ENCODE results near the gene TNNI3. TPM values are rescaled to one million over a fixed set of nuclear protein-coding genes. Genes with fewer than 3 reads are reported as not detected.

The TNNI3 gene
- total RNA-seq, 1 donor from 2014 or later: 0.41 TPM

GRCh38 chr19:55149078-55150003, 8.2 kb downstream of the TNNI3 start, which contains the start of gene TNNT1:
TSS of gene TNNT1 (minus strand) at chr19:55149206. CDS start at chr19:55147157, 2,049 bp downstream.
- DNase-seq (ENCODE audit: low spot score in 2 of 2): no peak
- no peak for FAIRE-seq

GRCh38 chr19:55147545-55148251, 9.8 kb downstream of the TNNI3 start:
- DNase-seq (ENCODE audit: low spot score in 2 of 2) (no peak), FAIRE-seq (no peak)

- no peak for DNase-seq (ENCODE audit: low spot score in 2 of 2)
- FAIRE-seq: no peak
Observed at GRCh38 chr19:55146705-55147273, 10.7 kb downstream of the TNNI3 start.

GRCh38 chr19:55146078-55146704, 11.3 kb downstream of the TNNI3 start:
- DNase-seq (ENCODE audit: low spot score in 2 of 2) (no peak), FAIRE-seq (no peak)

GRCh38 chr19:55145232-55145631, 12.3 kb downstream of the TNNI3 start:
- no peak for DNase-seq (ENCODE audit: low spot score in 2 of 2)
- FAIRE-seq: no peak

- no peak for FAIRE-seq
Observed at GRCh38 chr19:55141696-55142095, 15.8 kb downstream of the TNNI3 start.

GRCh38 chr19:55137915-55138314, 19.6 kb downstream of the TNNI3 start:
- no peak for DNase-seq (ENCODE audit: low spot score in 2 of 2)
- no peak for FAIRE-seq

More at GRCh38 chr19:55141696-55142095, 15.8 kb downstream of the TNNI3 start:
- DNase-seq (ENCODE audit: low spot score in 2 of 2): no peak

GRCh38 chr19:55136399-55137102, 21.0 kb downstream of the TNNI3 start:
- DNase-seq (ENCODE audit: low spot score in 2 of 2): no peak
- no peak for FAIRE-seq

GRCh38 chr19:55134736-55135135, 22.8 kb downstream of the TNNI3 start:
- no peak for FAIRE-seq
- no peak for DNase-seq (ENCODE audit: low spot score in 2 of 2)

GRCh38 chr19:55133639-55134444, 23.7 kb downstream of the TNNI3 start:
- DNase-seq (ENCODE audit: low spot score in 2 of 2): no peak
- FAIRE-seq: no peak

- DNase-seq (ENCODE audit: low spot score in 2 of 2) (no peak), FAIRE-seq (no peak)
Observed at GRCh38 chr19:55132453-55133129, 24.9 kb downstream of the TNNI3 start.

GRCh38 chr19:55131421-55131820, 26.1 kb downstream of the TNNI3 start:
- FAIRE-seq: no peak

GRCh38 chr19:55119053-55119452, 38.5 kb downstream of the TNNI3 start:
- no peak for FAIRE-seq
- no peak for DNase-seq (ENCODE audit: low spot score in 2 of 2)

More at GRCh38 chr19:55131421-55131820, 26.1 kb downstream of the TNNI3 start:
- no peak for DNase-seq (ENCODE audit: low spot score in 2 of 2)

- DNase-seq (ENCODE audit: low spot score in 2 of 2) (peak; percentile 59 to 63), FAIRE-seq (no peak)
Observed at GRCh38 chr19:55118401-55118991, 39.0 kb downstream of the TNNI3 start.

GRCh38 chr19:55117663-55118391, 39.7 kb downstream of the TNNI3 start:
- no peak for FAIRE-seq
- DNase-seq (ENCODE audit: low spot score in 2 of 2): peak; percentile 100

- FAIRE-seq: no peak
- no peak for DNase-seq (ENCODE audit: low spot score in 2 of 2)
Observed at GRCh38 chr19:55116859-55117662, 40.5 kb downstream of the TNNI3 start, which contains the start of gene PPP1R12C. TSS of gene PPP1R12C (minus strand) at chr19:55117637. CDS start at chr19:55117543, 94 bp downstream.

All from frontal cortex (tissue), 4 donors.